Transverse colon (tissue), 4 donors: ENCODE results near the gene SIGLEC1. TPM values are rescaled to one million over a fixed set of nuclear protein-coding genes. Genes with fewer than 3 reads are reported as not detected.

ENCODE experiments used
- DNase-seq: peaks from one replicate; pipeline ENCODE4 v3.0.0-alpha.2; 2019
- H3K27ac ChIP-seq, 4 donors: fragments of 200-600 bp; sonication (generic); 2 replicates each; pipeline ENCODE4 v1.5.1; 2016 to 2018; ENCODE audit warnings: inconsistent platforms in 4 of 4
- H3K27me3 ChIP-seq: fragments of 200-600 bp; sonication (generic); 2 replicates; pipeline ENCODE4 v1.5.1; 2017; ENCODE audit warnings: inconsistent platforms
- H3K36me3 ChIP-seq, 4 donors: fragments of 200-600 bp; sonication (generic); 2 replicates each; pipeline ENCODE4 v1.5.1; 2017 to 2019; ENCODE audit warnings: inconsistent platforms in 4 of 4
- H3K4me1 ChIP-seq, 4 donors: fragments of 200-600 bp; sonication (generic); 2 replicates each; pipeline ENCODE4 v1.5.1; 2017 to 2020; ENCODE audit warnings: inconsistent platforms in 4 of 4
- H3K4me3 ChIP-seq, 4 donors: fragments of 200-600 bp; sonication (generic); 1 replicate in 1 of 4; 2 replicates in 3 of 4; pipeline versions ENCODE4 v1.5.1 to v1.6.1; 2017 to 2019; ENCODE audit warnings: inconsistent platforms in 4 of 4
- H3K9me3 ChIP-seq, 2 donors: fragments of 200-600 bp; sonication (generic); 2 replicates each; pipeline ENCODE4 v1.5.1; 2017 to 2019; ENCODE audit warnings: inconsistent platforms in 2 of 2
- CTCF ChIP-seq, 5 experiments: fragments of 200-600 bp in 3 of 5; fragments of 450-650 bp in 2 of 5; sonication (generic) in 3 of 5; IDR thresholded peaks; 1 replicate in 2 of 5; 2 replicates in 3 of 5; pipeline ENCODE4 v1.5.1; 2016 to 2017; ENCODE audit warnings: antibody characterized with exemption in 5 of 5, inconsistent platforms in 3 of 5, mild to moderate bottlenecking in 2 of 5, moderate library complexity in 1 of 5
- EP300 ChIP-seq: sonication (generic); formaldehyde crosslinking; IDR thresholded peaks from one replicate; pipeline ENCODE4 v1.6.1; 2017; ENCODE audit warnings: antibody characterized with exemption, low read depth
- POLR2A ChIP-seq: fragments of 450-650 bp; IDR thresholded peaks from one replicate; pipeline ENCODE4 v1.6.1; 2016; ENCODE audit warnings: antibody characterized with exemption, mild to moderate bottlenecking, moderate library complexity
- POLR2AphosphoS5 ChIP-seq, 3 donors: sonication (generic); formaldehyde crosslinking; IDR thresholded peaks; one replicate each; pipeline ENCODE4 v1.6.1; 2016; ENCODE audit warnings: antibody characterized with exemption in 3 of 3
- WGBS, 2 donors: methylation state at CpG; one replicate each; pipeline ENCODE4 v1.1.5; 2018; ENCODE audit warnings: low coverage in 1 of 2; 5-methylcytosine and 5-hydroxymethylcytosine counted together
- in situ Hi-C, 4 donors: fragments of 200-750 bp; cut with MboI; loops; one replicate each; pipeline versions ENCODE4 v1.15.0 to v1.15.1; 2017; ENCODE audit warnings: low sequenced_read_pairs in 3 of 4, low pct_ligation_motif_present in 1 of 4, low pct_unique_long_range_greater_than_20kb in 1 of 4
- intact Hi-C: fragments of 100-400 bp; cut with DNase I; formaldehyde crosslinking; loops from one replicate; pipeline ENCODE4 v1.15.1; 2023; ENCODE audit warnings: low total_unique reads
- total RNA-seq, 4 donors: library from RNA; depleted of rRNA; stranded (reverse); fragments of >200 nt; gene quantifications; one replicate each; pipeline ENCODE4 v1.1.0, GENCODE V29; 2016

SIGLEC1 gene
- total RNA-seq, 4 donors from 2014 or later = 2.2 to 17.6 (median 7.9) TPM

- TF ChIP-seq POLR2A (no peak), POLR2AphosphoS5 (IDR thresholded peaks at IDR 0.05) (no peak), CTCF (IDR thresholded peaks at IDR 0.05) (no peak), EP300 (no peak)
- intact Hi-C loops = no loop called here
These were observed 41.9 kb upstream of the SIGLEC1 start for GRCh38 chr20:3754276-3754630.

GRCh38 chr20:3753501-3754275 lies 41.3 kb upstream of the SIGLEC1 start:
- H3K27me3 ChIP-seq = peaks cover 16% of the 10 kb centered on the region
- WGBS, 2 donors = 90% methylated on average over 20 of the region's 26 CpGs; no CpG with 5 or more reads in 1 of the 2 donors
- DNase-seq = no peak
- peaks cover 2 to 20% (median 10%) of the 10 kb centered on the region in 4 donors for H3K4me1 ChIP-seq
- no peak overlapping the region for H3K27ac ChIP-seq
- H3K9me3 ChIP-seq = no peaks in the 10 kb centered on the region
- no peak overlapping the region for H3K4me3 ChIP-seq
- no peaks in the 10 kb centered on the region for H3K36me3 ChIP-seq
- in situ Hi-C loops = no loop called here
- intact Hi-C loops = no loop called here
- TF ChIP-seq POLR2A (no peak), POLR2AphosphoS5 (IDR thresholded peaks at IDR 0.05) (no peak), CTCF (IDR thresholded peaks at IDR 0.05) (no peak), EP300 (no peak)

More at GRCh38 chr20:3754276-3754630, 41.9 kb upstream of the SIGLEC1 start:
- in situ Hi-C loops = no loop called here
- H3K4me1 ChIP-seq = peaks cover 2 to 20% (median 10%) of the 10 kb centered on the region in 4 donors
- no peaks in the 10 kb centered on the region for H3K36me3 ChIP-seq
- WGBS, 2 donors = 85 to 91% methylated on average over 4 to 16 of the region's 16 CpGs
- H3K27ac ChIP-seq = no peak overlapping the region
- H3K4me3 ChIP-seq = no peak overlapping the region
- no peaks in the 10 kb centered on the region for H3K9me3 ChIP-seq
- peaks cover 14% of the 10 kb centered on the region for H3K27me3 ChIP-seq
- DNase-seq = no peak

- no peaks in the 10 kb centered on the region for H3K36me3 ChIP-seq
- H3K4me1 ChIP-seq = peaks cover 2 to 20% (median 10%) of the 10 kb centered on the region in 4 donors
- peaks cover 16% of the 10 kb centered on the region for H3K27me3 ChIP-seq
- H3K9me3 ChIP-seq = no peaks in the 10 kb centered on the region
- H3K27ac ChIP-seq = no peak overlapping the region
- WGBS, 2 donors = 34 to 48% methylated on average over 4 of the region's 4 CpGs
- TF ChIP-seq POLR2A (no peak), CTCF (IDR thresholded peaks at IDR 0.05) (peak; percentile 67 to 78 (median 73))
- in situ Hi-C loops = no loop called here
- DNase-seq = peak; percentile 69
- no peak overlapping the region for H3K4me3 ChIP-seq
- intact Hi-C loops = no loop called here
These were observed 40.7 kb upstream of the SIGLEC1 start for GRCh38 chr20:3753098-3753497.

GRCh38 chr20:3752386-3752759 lies 40.0 kb upstream of the SIGLEC1 start:
- Histone ChIP-seq H3K27me3 (peaks cover 16% of the 10 kb centered on the region), H3K27ac (peak overlapping the region in 1 of 4 donors; percentile 34), H3K9me3 (no peaks in the 10 kb centered on the region), H3K4me3 (peak overlapping the region in 3 of 4 donors; percentile 12 to 47 (median 36)), H3K4me1 (peaks cover 2 to 20% (median 10%) of the 10 kb centered on the region in 4 donors), H3K36me3 (no peaks in the 10 kb centered on the region)
- intact Hi-C loops (no loop called here), in situ Hi-C loops (no loop called here)
- DNase-seq = no peak
- WGBS, 2 donors = 37% methylated on average over 13 of the region's 13 CpGs; no CpG with 5 or more reads in 1 of the 2 donors
- no peak for TF ChIP-seq POLR2A
- no peak for TF ChIP-seq CTCF (IDR thresholded peaks at IDR 0.05)
- TF ChIP-seq EP300 = no peak
- TF ChIP-seq POLR2AphosphoS5 (IDR thresholded peaks at IDR 0.05) = no peak
